ENCODE data around the gene SNAPC5.

The SNAPC5 gene

DNA sequence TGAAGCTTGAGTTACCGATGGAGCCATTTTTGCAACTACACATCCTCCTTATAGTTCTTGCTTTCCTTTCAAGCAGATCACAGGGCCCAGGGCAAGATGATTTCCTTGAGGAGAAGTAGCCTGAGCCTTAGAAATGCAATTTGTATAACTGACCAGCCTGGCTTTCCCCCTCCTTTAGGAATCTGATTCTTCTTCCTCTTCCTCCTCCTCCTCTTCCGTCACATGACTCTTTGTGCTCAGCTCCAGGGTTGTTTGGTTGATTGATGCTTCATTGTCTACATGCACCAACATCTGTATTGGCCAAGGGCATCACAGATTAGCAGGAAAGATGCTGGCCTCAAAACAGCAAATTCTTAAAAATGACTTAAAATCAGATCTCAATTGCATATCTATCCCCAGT, 3.3 kb downstream of the SNAPC5 start:
- no peaks in the 10 kb centered on the region for H3K27me3 ChIP-seq
- H3K4me1 ChIP-seq: no peaks in the 10 kb centered on the region
- no peak overlapping the region for H3K4me3 ChIP-seq (ENCODE audit: low read depth, low read length)
- no peaks in the 10 kb centered on the region for H3K9me3 ChIP-seq
- DNase-seq: no peak
- H3K36me3 ChIP-seq: peaks cover 42% of the 10 kb centered on the region
- TF ChIP-seq, protein P1, sequence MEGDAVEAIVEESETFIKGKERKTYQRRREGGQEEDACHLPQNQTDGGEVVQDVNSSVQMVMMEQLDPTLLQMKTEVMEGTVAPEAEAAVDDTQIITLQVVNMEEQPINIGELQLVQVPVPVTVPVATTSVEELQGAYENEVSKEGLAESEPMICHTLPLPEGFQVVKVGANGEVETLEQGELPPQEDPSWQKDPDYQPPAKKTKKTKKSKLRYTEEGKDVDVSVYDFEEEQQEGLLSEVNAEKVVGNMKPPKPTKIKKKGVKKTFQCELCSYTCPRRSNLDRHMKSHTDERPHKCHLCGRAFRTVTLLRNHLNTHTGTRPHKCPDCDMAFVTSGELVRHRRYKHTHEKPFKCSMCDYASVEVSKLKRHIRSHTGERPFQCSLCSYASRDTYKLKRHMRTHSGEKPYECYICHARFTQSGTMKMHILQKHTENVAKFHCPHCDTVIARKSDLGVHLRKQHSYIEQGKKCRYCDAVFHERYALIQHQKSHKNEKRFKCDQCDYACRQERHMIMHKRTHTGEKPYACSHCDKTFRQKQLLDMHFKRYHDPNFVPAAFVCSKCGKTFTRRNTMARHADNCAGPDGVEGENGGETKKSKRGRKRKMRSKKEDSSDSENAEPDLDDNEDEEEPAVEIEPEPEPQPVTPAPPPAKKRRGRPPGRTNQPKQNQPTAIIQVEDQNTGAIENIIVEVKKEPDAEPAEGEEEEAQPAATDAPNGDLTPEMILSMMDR (IDR thresholded peaks at IDR 0.05; ENCODE audit: low read depth, low read length): no peak

DNA sequence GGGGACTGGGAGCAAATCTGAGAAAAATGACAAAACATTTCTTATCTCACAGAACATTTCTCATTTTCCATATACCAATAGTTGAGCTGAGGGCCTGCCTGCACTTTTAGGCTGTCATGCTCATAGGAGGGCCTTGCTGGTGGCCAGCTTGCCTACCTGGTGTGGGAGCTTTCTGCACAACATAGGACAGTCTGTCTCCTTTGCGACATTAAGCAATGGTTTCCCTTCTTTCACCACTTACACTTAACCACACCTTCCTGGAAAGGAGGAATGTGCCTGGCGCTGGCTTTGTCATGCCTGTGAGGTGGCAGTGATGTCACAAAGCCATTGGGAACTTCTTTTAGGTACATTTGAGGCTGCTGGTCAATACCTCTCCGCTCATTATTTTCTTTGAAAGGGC, 5.7 kb downstream of the SNAPC5 start:
- Histone ChIP-seq H3K36me3 (peaks cover 43% of the 10 kb centered on the region), H3K9me3 (no peaks in the 10 kb centered on the region), H3K4me3 (ENCODE audit: low read depth, low read length) (no peak overlapping the region), H3K27me3 (no peaks in the 10 kb centered on the region), H3K4me1 (no peaks in the 10 kb centered on the region)
- TF ChIP-seq, protein P1 (IDR thresholded peaks at IDR 0.05; ENCODE audit: low read depth, low read length): no peak
- DNase-seq: no peak

DNA sequence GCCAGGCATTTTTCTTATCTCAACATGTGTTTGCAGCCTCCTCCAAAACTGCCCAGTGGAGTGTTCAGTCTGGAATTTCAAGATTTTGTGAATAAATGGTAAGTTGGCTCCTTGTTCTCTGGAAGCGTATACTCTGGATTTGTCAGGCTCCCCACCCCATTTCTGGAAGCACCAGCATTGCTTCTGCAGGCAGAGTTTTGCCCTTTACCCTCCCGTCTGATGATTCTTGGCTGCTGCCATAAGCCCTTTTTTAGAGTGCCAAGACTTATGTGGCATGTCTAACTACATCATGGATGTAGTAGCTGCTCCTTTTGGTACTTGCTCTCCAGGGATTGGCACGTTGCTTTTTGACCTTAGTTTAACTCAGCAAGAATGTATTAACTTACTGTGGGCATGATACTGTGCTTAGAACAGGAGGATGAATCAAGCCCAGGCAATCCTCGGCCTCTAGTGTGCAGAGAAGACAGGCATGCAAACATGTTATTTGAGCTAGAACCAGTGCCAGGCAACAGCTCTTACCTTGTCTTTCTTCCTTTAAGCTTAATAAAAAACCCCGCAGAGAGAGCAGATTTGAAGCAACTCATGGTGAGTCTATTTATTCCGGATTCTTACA, 8.3 kb downstream of the SNAPC5 start:
- H3K4me1 ChIP-seq: no peaks in the 10 kb centered on the region
- H3K27me3 ChIP-seq: no peaks in the 10 kb centered on the region
- no peak for DNase-seq
- TF ChIP-seq, protein P1 (IDR thresholded peaks at IDR 0.05; ENCODE audit: low read depth, low read length): no peak
- H3K4me3 ChIP-seq (ENCODE audit: low read depth, low read length): no peak overlapping the region
- peaks cover 28% of the 10 kb centered on the region for H3K36me3 ChIP-seq
- no peaks in the 10 kb centered on the region for H3K9me3 ChIP-seq

DNA sequence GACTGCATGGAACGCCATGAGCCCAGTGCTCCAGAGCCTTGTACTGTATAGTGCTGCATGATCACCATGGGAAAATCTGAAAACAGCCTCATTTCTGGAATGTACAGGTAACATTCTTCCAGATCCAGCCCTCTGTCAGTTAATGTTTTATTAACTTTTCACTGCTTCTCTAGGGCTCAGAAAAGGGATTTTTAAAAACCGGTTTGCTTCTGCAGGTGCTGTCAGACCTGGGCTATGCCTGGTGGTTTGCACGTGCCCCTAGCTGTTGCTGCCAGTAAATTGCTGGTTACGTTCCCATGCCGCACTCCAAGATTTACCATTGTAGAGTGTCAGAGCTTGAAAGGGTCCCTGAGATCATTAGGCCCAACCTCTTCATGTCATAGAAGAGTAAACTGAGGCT, 9.0 kb downstream of the SNAPC5 start:
- DNase-seq: no peak
- TF ChIP-seq, protein P1 (IDR thresholded peaks at IDR 0.05; ENCODE audit: low read depth, low read length): no peak
- Histone ChIP-seq H3K4me1 (no peaks in the 10 kb centered on the region), H3K4me3 (ENCODE audit: low read depth, low read length) (no peak overlapping the region), H3K9me3 (no peaks in the 10 kb centered on the region), H3K36me3 (peaks cover 20% of the 10 kb centered on the region), H3K27me3 (no peaks in the 10 kb centered on the region)

DNA sequence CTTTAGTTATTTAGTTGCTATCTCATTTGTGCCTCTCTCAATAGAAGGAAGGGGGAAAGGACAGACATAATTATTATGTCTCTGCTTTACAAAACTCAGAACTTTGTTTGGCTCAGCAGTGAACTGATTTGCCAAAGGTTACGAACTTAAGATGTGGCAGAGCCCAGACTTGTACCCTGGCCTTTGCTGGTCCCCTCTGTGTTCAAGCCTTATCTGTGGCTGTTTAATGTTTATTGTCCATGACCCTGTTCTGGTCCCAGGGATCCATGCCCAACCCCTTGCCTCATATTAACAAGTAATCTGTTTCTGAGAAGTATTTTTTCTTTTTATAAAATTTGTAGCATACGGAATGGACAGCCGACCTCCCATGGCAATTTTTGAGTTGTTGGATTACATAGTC, 10.7 kb downstream of the SNAPC5 start:
- H3K27me3 ChIP-seq: no peaks in the 10 kb centered on the region
- H3K36me3 ChIP-seq: peaks cover 14% of the 10 kb centered on the region
- no peak overlapping the region for H3K4me3 ChIP-seq (ENCODE audit: low read depth, low read length)
- H3K9me3 ChIP-seq: no peaks in the 10 kb centered on the region
- TF ChIP-seq, protein P1 (IDR thresholded peaks at IDR 0.05; ENCODE audit: low read depth, low read length): no peak
- H3K4me1 ChIP-seq: no peaks in the 10 kb centered on the region
- no peak for DNase-seq

DNA sequence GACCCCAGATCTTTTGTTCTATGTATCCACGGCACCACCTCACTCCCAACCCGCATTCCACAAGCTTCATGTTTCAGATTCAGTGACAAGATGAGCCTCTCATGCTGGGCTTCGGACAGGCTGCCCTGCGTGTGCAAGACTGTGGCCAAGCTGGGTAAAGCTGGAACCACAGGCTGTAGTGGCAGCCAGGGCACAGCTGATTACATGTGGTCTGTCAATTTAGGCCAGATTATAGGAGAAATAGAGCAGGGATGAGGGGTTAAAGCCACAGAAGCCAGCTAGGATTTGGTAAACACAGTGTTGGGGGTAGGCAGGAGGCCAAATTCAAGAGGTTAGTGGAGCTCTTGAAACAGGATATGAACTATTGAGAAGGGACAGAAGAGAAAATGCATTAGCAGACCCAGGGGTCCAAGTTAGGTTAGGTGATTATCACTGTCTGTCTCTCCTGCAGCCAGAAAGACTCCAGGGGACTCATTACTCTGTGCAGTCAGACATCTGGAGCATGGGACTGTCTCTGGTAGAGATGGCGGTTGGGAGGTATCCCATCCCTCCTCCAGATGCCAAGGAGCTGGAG, 12.9 kb downstream of the SNAPC5 start:
- H3K4me1 ChIP-seq: no peaks in the 10 kb centered on the region
- DNase-seq: no peak
- H3K27me3 ChIP-seq: no peaks in the 10 kb centered on the region
- TF ChIP-seq, protein P1 (IDR thresholded peaks at IDR 0.05; ENCODE audit: low read depth, low read length): no peak
- no peak overlapping the region for H3K4me3 ChIP-seq (ENCODE audit: low read depth, low read length)
- H3K9me3 ChIP-seq: no peaks in the 10 kb centered on the region
- peaks cover 13% of the 10 kb centered on the region for H3K36me3 ChIP-seq

All from BE2C (cell line).